OCI-LY7 (cell line): ENCODE results near the gene AGK.
"Not testable (repeated sequence)": the region's sequence is repeated elsewhere in the genome, so short reads cannot be mapped to it uniquely, and the experiment has no call there.

Experiments
- CTCF ChIP-seq: fragments of 200-600 bp; sonication (generic); conservative IDR thresholded peaks from 2 replicates; pipeline ENCODE4 v1.5.1; 2014; ENCODE audit warnings: mild to moderate bottlenecking, antibody characterized with exemption, low read length, moderate library complexity, mixed read lengths
- EZH2phosphoT487 ChIP-seq: fragments of 200-600 bp; sonication (generic); IDR thresholded peaks from 2 replicates; pipeline ENCODE4 v1.6.1; 2018; ENCODE audit warnings: low read depth, borderline replicate concordance, mild to moderate bottlenecking, mixed run types, antibody characterized with exemption, low read length, moderate library complexity, mixed read lengths

GRCh38 chr7:141582063-141582462 lies 30.9 kb downstream of the AGK start:
- not testable (repeated sequence) for TF ChIP-seq CTCF, EZH2phosphoT487
